ENCODE results near the gene CLEC2D. TPM values are rescaled to one million over a fixed set of nuclear protein-coding genes. Genes with fewer than 3 reads are reported as not detected.
A peak's percentile ranks its signal among the peaks of the same experiment; 100 is the strongest.

CLEC2D gene
- total and polyA plus RNA-seq, 2 donors (not counting 3 experiments of a cell fraction or from before 2014, with no cell fraction given): 1.8 to 4.1 TPM

DNA sequence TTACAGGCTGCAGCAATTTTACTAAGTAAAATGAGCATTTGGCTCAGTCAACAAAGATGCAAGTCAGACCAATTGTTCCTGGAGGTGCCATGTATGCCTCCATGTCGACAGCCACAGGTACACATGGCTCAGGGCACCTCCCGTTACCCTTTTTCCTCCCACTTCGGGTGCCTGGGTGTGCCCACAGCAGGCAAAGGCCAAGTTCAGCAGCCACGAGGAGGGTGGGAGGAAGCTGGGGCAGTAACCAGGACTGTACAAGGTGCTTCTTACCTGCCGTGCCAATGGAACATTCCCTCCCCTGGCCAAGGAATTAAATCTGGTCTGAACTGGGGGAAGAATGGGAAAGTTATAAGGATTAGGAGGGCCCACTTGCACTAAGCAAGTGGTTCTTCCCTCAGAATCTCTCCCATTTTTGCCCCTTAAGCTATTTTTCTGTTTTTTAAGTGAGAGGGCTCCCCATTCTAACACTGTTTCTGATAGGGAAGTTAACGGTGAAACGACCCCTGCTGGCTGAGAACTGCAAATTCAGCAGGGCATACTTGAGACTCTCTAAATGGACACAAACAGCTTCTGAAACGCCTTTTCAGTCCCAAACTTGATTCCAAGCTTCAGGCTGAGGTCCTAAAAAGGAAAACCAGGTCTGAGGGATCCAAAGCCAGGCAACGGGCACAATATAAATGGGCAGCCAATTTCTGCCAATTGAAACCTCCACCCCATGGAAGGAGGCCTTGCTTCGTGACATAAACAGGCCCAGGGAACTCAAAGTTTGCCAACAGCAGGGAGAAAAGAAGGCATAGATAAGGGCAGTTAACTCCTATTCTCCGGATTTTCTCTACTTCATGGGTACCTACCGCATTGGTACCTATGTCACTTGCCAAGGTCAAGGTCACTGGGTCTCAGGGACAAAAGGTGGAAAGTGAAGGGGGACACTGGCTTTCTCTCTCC is 38.6 kb downstream of the CLEC2D start:
- Histone ChIP-seq H2AFZ (ENCODE audit: low read depth, low read length) (peak overlapping the region; percentile 44), H3K27ac (ENCODE audit: insufficient read depth, low read depth, low read length) (no peak overlapping the region), H3K9me1 (replicated peaks; ENCODE audit: control insufficient read depth, extremely low read depth, insufficient read depth, low read length) (no peaks in the 10 kb centered on the region), H3K9me3 (replicated peaks; ENCODE audit: control insufficient read depth, insufficient read depth, low read length) (no peaks in the 10 kb centered on the region), H4K20me1 (replicated peaks; ENCODE audit: control insufficient read depth, extremely low read depth, insufficient read depth, low read length) (no peaks in the 10 kb centered on the region), H3K36me3 (ENCODE audit: control insufficient read depth in 2 of 2, extremely low read depth in 1 of 2, insufficient read depth in 2 of 2, low read length in 2 of 2) (no peaks in the 10 kb centered on the region), H3K4me2 (ENCODE audit: insufficient read depth, low read length) (no peak overlapping the region), H3K79me2 (ENCODE audit: control insufficient read depth, insufficient read depth, low read length) (no peaks in the 10 kb centered on the region), H3K4me3 (replicated peaks in 1 of 3; ENCODE audit: insufficient read depth in 1 of 3, low read depth in 1 of 3, low read length in 3 of 3) (no peak overlapping the region), H3K9ac (replicated peaks; ENCODE audit: extremely low read depth, insufficient read depth, low read length) (no peak overlapping the region), H3K4me1 (ENCODE audit: control insufficient read depth, extremely low read depth, insufficient read depth, low read length) (no peaks in the 10 kb centered on the region), H3K27me3 (ENCODE audit: control insufficient read depth in 2 of 2, insufficient read depth in 2 of 2, low read length in 2 of 2) (no peaks in the 10 kb centered on the region)
- dilution Hi-C loops (cut with MboI; ENCODE audit: extremely low pct_ligation_motif_present, low sequenced_read_pairs): no loop called here
- BruUV-seq (replicated peaks): no TSS peak
- intact Hi-C loops (cut with micrococcal nuclease): loop anchor here (1.0 to 5.0 kb wide), 3 partner anchors 74 to 377 kb away; no protein-coding TSS in a partner anchor
- ChIA-PET POLR2A (no interaction called here), CTCF (interaction anchor here (0.6 to 2.8 kb wide), 34 partner anchors 8 to 642 kb away, joined by 3 to 132 read pairs (median 5); partner anchors contain the start of gene CLEC2D)
- peak; percentile 81 for FAIRE-seq
- TF ChIP-seq EZH2 (IDR thresholded peaks at IDR 0.05; ENCODE audit: borderline replicate concordance, low read depth, low read length, severe bottlenecking) (no peak), MYC (IDR thresholded peaks at IDR 0.05; ENCODE audit: low read depth, low read length) (no peak)
- TF ChIP-seq, protein P1, sequence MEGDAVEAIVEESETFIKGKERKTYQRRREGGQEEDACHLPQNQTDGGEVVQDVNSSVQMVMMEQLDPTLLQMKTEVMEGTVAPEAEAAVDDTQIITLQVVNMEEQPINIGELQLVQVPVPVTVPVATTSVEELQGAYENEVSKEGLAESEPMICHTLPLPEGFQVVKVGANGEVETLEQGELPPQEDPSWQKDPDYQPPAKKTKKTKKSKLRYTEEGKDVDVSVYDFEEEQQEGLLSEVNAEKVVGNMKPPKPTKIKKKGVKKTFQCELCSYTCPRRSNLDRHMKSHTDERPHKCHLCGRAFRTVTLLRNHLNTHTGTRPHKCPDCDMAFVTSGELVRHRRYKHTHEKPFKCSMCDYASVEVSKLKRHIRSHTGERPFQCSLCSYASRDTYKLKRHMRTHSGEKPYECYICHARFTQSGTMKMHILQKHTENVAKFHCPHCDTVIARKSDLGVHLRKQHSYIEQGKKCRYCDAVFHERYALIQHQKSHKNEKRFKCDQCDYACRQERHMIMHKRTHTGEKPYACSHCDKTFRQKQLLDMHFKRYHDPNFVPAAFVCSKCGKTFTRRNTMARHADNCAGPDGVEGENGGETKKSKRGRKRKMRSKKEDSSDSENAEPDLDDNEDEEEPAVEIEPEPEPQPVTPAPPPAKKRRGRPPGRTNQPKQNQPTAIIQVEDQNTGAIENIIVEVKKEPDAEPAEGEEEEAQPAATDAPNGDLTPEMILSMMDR (IDR thresholded peaks at IDR 0.05; ENCODE audit: extremely low read depth in 1 of 2, insufficient read depth in 1 of 2, low read depth in 1 of 2, low read length in 2 of 2): peak; percentile 77 to 78
- peak; percentile 63 for DNase-seq (ENCODE audit: low read depth, low spot score)

Data from endothelial cell of umbilical vein (primary cell).